HG02981 (cell line): ENCODE measurements around the gene RP2.
A peak's percentile ranks its signal among the peaks of the same experiment; 100 is the strongest.

Source experiments
- ATAC-seq: cut with Tn5 transposase; IDR thresholded peaks from one replicate; pipeline ENCODE4 v1.9.1; 2021; ENCODE audit warnings: mild to moderate bottlenecking, moderate library complexity; ENCODE audit not compliant: unreplicated experiment

The RP2 gene

GRCh38 chrX:46836701-46837557 lies at the start of gene RP2:
Gene RP2, plus strand, starts transcription at chrX:46837043. Its CDS starts 58 bp downstream, at chrX:46837101.
- ATAC-seq = peak; percentile 93

- no peak for ATAC-seq
These were observed 47.9 kb upstream of the RP2 start for GRCh38 chrX:46788902-46789301.

- peak; percentile 80 for ATAC-seq
These were observed 44.7 kb upstream of the RP2 start for GRCh38 chrX:46791927-46792809.

- ATAC-seq = peak; percentile 15
These were observed 44.0 kb upstream of the RP2 start for GRCh38 chrX:46792810-46793188.

- ATAC-seq = no peak
These were observed 43.3 kb upstream of the RP2 start for GRCh38 chrX:46793386-46794143.

DNA sequence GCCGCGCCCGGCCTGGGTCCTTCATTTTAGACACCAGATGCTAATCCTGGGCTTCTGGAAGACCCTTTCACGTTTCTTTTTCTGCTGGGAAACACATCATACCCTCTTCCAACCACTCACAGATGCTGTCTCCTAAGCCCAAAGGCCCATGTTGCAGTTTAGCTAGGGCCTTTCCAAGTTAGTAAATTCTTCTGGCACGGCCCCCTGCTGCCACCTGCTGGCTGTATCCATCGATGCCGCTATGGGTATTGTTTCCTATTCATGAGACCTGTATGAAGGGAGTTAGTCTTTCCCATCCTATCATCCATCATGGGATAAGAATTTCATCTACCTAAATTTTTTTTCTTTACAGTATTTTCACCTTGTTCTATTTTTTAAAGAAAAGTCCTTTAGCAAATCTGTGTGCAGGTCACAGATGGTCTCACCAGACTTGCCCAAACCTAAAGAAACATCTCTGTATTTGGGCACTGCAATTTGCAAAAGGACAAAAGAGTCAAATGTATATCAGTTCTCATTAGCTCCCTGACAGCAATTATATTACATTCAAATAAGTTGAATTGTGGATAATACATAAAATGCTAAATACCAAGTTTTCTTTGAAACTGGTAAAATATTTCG lies 40.2 kb upstream of the RP2 start:
- ATAC-seq = no peak

DNA sequence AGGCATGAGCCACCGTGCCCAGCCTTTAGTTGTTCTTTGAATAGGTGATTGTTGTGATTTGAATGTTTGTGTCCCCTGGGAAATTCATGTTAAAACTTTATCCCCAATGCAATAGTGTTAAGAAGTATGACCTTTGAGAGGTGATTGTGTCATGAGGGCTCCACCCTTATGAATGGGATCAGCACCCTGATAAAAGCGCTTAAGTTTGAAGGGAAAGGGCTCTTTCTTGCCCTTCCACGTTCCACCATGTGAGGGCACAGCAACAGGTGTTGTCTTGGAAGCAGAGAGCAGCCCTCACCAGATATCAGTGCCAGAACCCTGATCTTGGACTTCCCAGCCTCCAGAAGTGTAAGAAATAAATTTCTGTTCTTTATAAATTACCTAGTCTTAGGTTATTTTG lies 33.7 kb upstream of the RP2 start:
- no peak for ATAC-seq

DNA sequence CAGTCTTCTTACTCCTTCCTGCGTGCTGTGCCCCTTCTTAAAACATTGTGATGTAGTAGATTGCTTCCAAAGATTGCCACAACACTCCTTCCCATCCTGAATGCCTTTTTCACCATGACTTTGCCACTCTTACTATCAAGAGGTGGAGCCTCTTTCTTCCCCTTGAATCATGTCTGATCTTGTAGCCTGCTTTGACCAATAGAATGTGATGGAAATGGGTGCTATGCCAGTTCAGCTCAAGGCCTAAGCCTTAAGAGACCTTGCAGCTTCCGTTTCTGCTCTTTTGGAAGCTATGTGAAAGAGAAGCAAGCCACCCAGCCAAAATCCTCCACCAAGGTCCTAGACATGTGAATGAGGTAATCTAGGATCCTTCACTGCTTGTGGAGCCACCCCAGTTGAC lies 31.6 kb upstream of the RP2 start:
- no peak for ATAC-seq

GRCh38 chrX:46811121-46811520 lies 25.7 kb upstream of the RP2 start:
- ATAC-seq = no peak

DNA sequence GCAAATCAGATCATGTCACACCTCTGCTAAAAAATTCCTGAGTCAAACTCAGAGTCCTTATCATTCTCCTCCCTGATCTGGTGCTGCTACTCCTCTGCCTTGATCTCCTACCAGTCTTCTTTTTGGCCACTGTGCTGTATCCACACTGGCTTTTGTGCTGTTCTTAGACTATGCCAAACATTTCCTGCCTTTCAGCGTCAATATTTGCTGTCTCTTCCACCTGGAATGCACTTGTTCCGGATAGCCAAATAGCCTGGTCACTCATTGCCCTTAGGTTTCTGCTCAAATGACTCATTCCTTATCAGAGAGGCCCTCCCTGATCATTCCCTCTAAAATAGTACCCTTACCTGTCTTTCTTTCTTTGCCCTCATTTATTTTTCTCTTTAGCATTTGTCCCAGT lies 24.4 kb upstream of the RP2 start:
- no peak for ATAC-seq

GRCh38 chrX:46814966-46815365 lies 21.9 kb upstream of the RP2 start:
- no peak for ATAC-seq

GRCh38 chrX:46819136-46819535 lies 17.7 kb upstream of the RP2 start:
- no peak for ATAC-seq

DNA sequence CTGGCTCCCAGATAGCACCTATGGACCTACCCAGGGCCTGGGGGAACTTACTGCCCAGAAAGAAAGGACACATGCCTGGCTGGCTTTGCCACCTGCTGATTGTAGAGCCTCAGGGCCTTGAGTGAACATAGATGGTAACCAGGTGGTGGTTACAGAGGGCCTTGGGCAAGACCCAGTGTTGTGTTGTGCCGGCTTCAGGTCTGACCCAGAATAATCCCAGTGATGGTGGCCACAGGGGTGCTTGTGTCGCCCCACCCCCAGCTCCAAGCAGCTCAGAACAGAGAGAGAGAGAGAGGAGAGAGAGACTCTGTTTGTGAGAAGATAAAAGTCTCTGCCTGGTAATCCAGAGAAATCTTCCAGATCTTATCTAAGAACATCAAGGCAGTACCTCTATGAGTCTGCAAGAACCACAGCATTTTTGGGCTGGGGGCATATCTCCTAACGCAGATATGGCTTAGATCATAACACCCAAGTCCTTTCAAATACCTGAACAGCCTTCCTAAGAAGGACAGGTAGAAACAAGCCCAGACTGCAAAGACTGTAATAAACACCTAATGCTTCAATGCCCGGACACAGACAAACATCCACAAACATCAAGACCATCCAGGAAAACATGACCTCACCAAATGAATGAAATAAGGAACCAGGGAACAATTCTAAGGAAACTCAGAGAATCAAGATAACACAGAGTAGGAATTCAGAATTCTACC lies 16.3 kb upstream of the RP2 start:
- no peak for ATAC-seq

DNA sequence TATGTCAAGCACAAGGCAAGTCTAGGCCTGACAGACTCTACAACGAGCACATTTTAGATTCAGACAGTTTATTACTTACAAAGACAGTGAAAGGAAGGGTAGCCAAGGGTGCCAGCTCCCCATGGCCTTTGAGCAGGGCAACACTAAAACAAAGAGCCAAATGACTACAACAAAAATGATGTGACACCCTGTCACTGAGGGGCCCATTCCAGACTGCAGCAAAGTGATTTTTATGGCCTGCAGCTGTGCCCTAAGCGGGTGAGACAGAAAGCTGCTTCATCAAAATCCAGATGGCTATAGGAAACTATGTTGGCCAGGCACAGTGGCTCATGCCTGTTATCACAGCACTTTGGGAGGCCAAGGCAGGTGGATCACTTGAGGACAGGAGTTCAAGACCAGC lies 13.4 kb upstream of the RP2 start:
- no peak for ATAC-seq

DNA sequence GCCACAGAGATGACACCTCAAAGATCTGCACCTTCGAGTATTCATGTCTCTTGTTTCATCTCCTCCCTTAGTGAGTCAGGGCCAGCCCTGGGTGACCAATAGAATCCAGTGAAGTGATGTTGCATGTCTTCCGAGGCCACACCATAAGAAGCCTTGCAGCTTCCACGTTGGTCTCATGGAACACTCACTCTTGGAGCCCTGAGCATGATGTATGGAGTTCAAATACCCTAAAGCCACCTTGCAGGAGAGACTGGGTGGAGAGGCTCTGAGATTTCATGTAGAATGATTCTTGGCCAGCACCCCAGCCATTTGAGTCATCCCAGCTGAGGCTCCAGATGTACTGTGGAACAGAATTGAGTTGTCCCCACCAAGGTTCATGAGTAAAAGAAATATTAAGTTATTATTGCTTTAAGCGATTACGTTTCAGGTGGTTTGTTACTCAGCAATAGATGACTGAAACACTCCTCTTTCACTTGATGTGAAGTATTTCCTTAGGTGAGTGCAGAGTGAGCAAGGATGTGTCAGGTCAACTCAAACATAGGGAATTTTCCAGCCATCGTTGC lies 5.0 kb upstream of the RP2 start:
- ATAC-seq = no peak

DNA sequence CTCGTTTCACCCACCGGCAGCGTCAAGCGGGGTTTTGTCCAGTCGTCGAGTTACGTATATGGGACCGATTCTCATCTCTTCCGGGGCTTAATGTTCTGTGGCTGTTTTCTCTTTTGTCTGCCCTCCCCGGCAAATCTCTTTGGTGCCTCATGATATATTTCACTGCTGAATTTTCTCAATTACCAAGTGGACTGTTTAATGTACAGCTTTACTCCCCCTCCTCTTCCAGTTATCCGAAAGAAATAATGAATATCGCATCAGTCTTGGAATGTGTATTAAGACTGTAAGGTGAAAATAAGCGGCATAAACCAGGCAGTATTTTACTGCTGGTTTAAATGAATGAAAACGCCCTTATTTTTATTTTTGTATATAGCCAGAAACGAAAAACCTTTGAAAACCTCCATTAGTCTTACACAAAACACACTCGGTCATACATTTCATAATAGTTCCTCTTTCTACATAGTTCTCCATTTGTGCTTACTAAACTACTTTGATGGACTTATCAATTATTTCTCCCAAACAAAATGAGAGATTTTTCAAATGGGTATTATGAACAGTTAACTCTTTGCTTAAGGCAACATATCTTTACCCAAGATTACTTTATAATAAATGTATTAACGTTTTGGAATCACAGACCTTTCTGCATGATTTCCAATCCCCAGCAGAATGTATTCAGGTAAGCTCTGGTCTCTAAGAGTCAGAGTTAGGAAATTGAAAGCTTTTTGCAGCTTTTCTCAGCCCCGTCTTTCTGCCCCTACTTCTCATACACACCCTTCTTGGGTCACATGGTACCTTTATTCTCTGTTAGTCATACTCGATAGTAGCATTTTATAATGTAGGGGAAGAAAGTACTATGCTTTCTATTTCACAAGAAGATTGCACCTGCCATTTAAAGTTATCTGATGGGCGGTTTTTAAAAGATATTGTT lies 979 bp downstream of the RP2 start:
- no peak for ATAC-seq

- no peak for ATAC-seq
These were observed 1.6 kb downstream of the RP2 start for GRCh38 chrX:46838486-46838870.

DNA sequence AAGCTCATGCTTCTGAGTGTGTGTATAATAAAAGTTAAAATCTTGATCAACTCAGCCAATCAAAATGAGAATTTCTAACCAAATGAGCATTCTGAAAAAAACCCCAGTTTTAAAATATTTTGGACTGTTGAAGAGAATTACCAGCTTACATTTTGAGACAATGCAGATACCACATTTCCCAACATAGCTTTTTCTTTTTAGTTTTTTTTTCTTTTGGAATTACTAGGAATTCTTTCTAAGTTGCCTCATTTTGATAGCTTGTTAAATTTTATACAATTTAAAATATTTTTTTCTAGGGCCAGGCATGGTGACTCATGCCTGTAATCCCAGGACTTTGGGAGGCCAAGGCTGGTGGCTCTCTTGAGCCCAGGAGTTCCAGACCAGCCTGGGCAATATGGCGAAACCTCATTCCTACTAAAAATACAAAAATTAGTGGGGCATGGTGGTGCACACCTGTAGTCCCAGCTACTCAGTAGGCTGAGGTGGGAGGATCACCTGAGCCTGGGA lies 2.2 kb downstream of the RP2 start:
- ATAC-seq = no peak

DNA sequence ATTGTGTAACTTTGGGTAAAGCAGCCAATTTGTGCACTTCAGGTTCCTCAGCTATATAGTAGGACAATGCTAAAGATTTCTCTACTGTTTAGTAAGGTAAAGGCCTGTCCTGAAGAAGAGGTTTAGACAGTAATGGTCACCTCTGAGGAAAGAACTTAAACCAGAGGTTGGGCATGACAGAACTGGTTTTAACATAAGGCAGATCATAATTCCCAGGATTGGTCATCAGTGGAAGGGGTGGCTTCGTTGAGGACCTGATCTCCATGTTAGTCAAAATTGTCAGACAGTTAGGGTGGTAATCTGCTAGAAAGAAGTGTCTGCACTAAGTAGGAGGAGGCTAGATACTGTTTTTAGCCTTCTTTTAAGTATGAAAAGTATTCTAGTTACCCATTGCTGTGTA lies 4.1 kb downstream of the RP2 start:
- ATAC-seq = no peak
